MM.1S (cell line): ENCODE results near the gene BEAN1.

ENCODE experiments used
- DNase-seq: peaks from one replicate; pipeline ENCODE4 v3.0.0-alpha.2; 2015
- H2AFZ ChIP-seq: fragments of 300-600 bp; sonication (generic); 2 replicates; pipeline ENCODE4 v1.6.0; 2016; ENCODE audit warnings: antibody characterized with exemption, low read length
- H3F3A ChIP-seq: fragments of 300-600 bp; sonication (generic); 2 replicates; pipeline ENCODE4 v1.6.1; 2016; ENCODE audit warnings: mild to moderate bottlenecking, antibody characterized with exemption, low read length, moderate library complexity, mixed read lengths; ENCODE audit not compliant: insufficient read depth
- H3K27ac ChIP-seq: fragments of 300-600 bp; sonication (generic); 2 replicates; pipeline ENCODE4 v1.5.1; 2016; ENCODE audit warnings: mild to moderate bottlenecking, low read length
- H3K27me3 ChIP-seq: fragments of 300-600 bp; sonication (generic); replicated peaks from 2 replicates; pipeline ENCODE4 v1.6.0; 2016; ENCODE audit warnings: low read length; ENCODE audit not compliant: insufficient read depth
- H3K36me3 ChIP-seq: fragments of 300-600 bp; sonication (generic); replicated peaks from 2 replicates; pipeline ENCODE4 v1.6.1; 2016; ENCODE audit warnings: mild to moderate bottlenecking, low read length, mixed read lengths; ENCODE audit not compliant: insufficient read depth
- H3K4me1 ChIP-seq: fragments of 300-600 bp; sonication (generic); 2 replicates; pipeline ENCODE4 v1.6.1; 2016; ENCODE audit warnings: low read length, mixed read lengths
- H3K4me2 ChIP-seq: fragments of 300-600 bp; sonication (generic); 2 replicates; pipeline ENCODE4 v1.6.0; 2016; ENCODE audit warnings: low read depth, low read length
- H3K4me3 ChIP-seq: fragments of 300-600 bp; sonication (generic); 2 replicates; pipeline ENCODE4 v1.5.1; 2016; ENCODE audit warnings: low read length, mixed read lengths
- H3K79me2 ChIP-seq: fragments of 300-600 bp; sonication (generic); 2 replicates; pipeline ENCODE4 v1.6.1; 2016; ENCODE audit warnings: mixed run types, low read length, mixed read lengths
- H3K9ac ChIP-seq: fragments of 300-600 bp; sonication (generic); 2 replicates; pipeline ENCODE4 v1.6.1; 2016; ENCODE audit warnings: low read length, mixed read lengths
- H3K9me2 ChIP-seq: fragments of 300-600 bp; sonication (generic); replicated peaks from 2 replicates; pipeline ENCODE4 v1.6.1; 2016; ENCODE audit warnings: mild to moderate bottlenecking, low read length, mixed read lengths; ENCODE audit not compliant: insufficient read depth
- H3K9me3 ChIP-seq: fragments of 300-600 bp; sonication (generic); replicated peaks from 2 replicates; pipeline ENCODE4 v1.6.1; 2016; ENCODE audit warnings: mild to moderate bottlenecking, low read length, mixed read lengths; ENCODE audit not compliant: insufficient read depth
- H4K20me1 ChIP-seq: fragments of 300-600 bp; sonication (generic); 2 replicates; pipeline ENCODE4 v1.6.1; 2016; ENCODE audit warnings: mild to moderate bottlenecking, low read length, moderate library complexity, mixed read lengths; ENCODE audit not compliant: insufficient read depth
- CTCF ChIP-seq: fragments of 300-600 bp; sonication (generic); IDR thresholded peaks from 2 replicates; pipeline ENCODE4 v1.5.1; 2016; ENCODE audit warnings: antibody characterized with exemption, low read length, mixed read lengths
- EZH2 ChIP-seq: fragments of 300-600 bp; sonication (generic); optimal IDR thresholded peaks from 2 replicates; pipeline ENCODE3; 2017; ENCODE audit warnings: low read depth, mild to moderate bottlenecking, antibody characterized with exemption, low read length, mixed read lengths
- EZH2phosphoT487 ChIP-seq: fragments of 300-600 bp; sonication (generic); IDR thresholded peaks from 2 replicates; pipeline ENCODE4 v1.6.1; 2018; ENCODE audit warnings: antibody characterized with exemption, low read length

Gene BEAN1

DNA sequence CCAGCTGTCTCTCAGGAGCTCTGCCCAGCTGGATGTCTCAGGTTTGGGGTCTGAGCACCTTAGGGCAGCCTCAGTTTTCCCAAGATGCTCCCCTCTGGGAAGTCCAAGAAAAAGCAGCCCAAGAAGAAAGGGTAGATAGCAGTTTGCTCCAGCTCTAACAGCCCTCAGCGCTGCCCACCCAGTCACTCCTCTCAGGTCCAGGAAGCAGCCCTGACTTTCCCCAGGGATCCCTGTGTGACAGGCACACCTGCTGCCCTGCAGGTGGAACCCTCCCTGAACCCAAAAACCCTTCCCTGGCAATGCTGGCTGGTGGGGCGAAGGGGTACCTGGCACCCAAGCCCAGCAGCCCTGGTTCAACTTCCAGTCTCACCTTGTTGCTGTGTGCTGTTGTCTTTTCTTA, 48.1 kb downstream of the BEAN1 start:
- Histone ChIP-seq H3K4me1 (peaks cover 38% of the 10 kb centered on the region), H3K4me3 (no peak overlapping the region), H3F3A (peaks cover 9% of the 10 kb centered on the region), H4K20me1 (no peaks in the 10 kb centered on the region), H3K9me2 (no peaks in the 10 kb centered on the region), H3K36me3 (no peaks in the 10 kb centered on the region), H3K4me2 (peak overlapping the region; percentile 15; the same call in 1 of the 2 replicates), H3K9ac (0 out of 2 replicates have a peak overlapping the region, but pooled peaks have one; percentile 9), H3K9me3 (no peaks in the 10 kb centered on the region), H2AFZ (peak overlapping the region; percentile 39; the same call in 1 of the 2 replicates), H3K27ac (peak overlapping the region; percentile 15; the same call in 1 of the 2 replicates), H3K27me3 (no peaks in the 10 kb centered on the region), H3K79me2 (no peaks in the 10 kb centered on the region)
- no peak for DNase-seq
- TF ChIP-seq EZH2phosphoT487 (no peak), CTCF (no peak), EZH2 (no peak)

- Histone ChIP-seq H4K20me1 (no peaks in the 10 kb centered on the region), H3K36me3 (no peaks in the 10 kb centered on the region), H3K27me3 (no peaks in the 10 kb centered on the region), H3K27ac (peak overlapping the region; percentile 4; the same call in 1 of the 2 replicates), H2AFZ (peak overlapping the region; percentile 24), H3K79me2 (no peaks in the 10 kb centered on the region), H3F3A (peaks cover 9% of the 10 kb centered on the region), H3K9ac (no peak overlapping the region), H3K4me1 (peaks cover 38% of the 10 kb centered on the region), H3K9me2 (no peaks in the 10 kb centered on the region), H3K9me3 (no peaks in the 10 kb centered on the region), H3K4me2 (peak overlapping the region; percentile 25; the same call in 1 of the 2 replicates), H3K4me3 (no peak overlapping the region)
- TF ChIP-seq CTCF (no peak), EZH2phosphoT487 (no peak), EZH2 (no peak)
- DNase-seq = peak; percentile 55
Measured at GRCh38 chr16:66476328-66477027, 49.4 kb downstream of the BEAN1 start.

GRCh38 chr16:66477028-66477515, 50.0 kb downstream of the BEAN1 start:
- no peaks in the 10 kb centered on the region for H3K9me2 ChIP-seq
- H2AFZ ChIP-seq = 0 out of 2 replicates have a peak overlapping the region, but pooled peaks have one; percentile 24
- no peak overlapping the region for H3K9ac ChIP-seq
- H3K4me1 ChIP-seq = peaks cover 38% of the 10 kb centered on the region
- no peaks in the 10 kb centered on the region for H3K79me2 ChIP-seq
- H3K36me3 ChIP-seq = no peaks in the 10 kb centered on the region
- no peak overlapping the region for H3K27ac ChIP-seq
- H4K20me1 ChIP-seq = no peaks in the 10 kb centered on the region
- no peak overlapping the region for H3K4me3 ChIP-seq
- no peaks in the 10 kb centered on the region for H3K27me3 ChIP-seq
- DNase-seq = no peak
- H3F3A ChIP-seq = peaks cover 9% of the 10 kb centered on the region
- TF ChIP-seq EZH2phosphoT487 (no peak), CTCF (no peak), EZH2 (no peak)
- H3K4me2 ChIP-seq = no peak overlapping the region
- no peaks in the 10 kb centered on the region for H3K9me3 ChIP-seq
